ENCODE results near the gene ZNF614. TPM values are rescaled to one million over a fixed set of nuclear protein-coding genes. Genes with fewer than 3 reads are reported as not detected.
"Not testable (repeated sequence)": the region's sequence is repeated elsewhere in the genome, so short reads cannot be mapped to it uniquely, and the experiment has no call there.

The ZNF614 gene
- total RNA-seq, 4 donors from 2014 or later, result 5.8 to 10.3 (median 7.7) TPM

DNA sequence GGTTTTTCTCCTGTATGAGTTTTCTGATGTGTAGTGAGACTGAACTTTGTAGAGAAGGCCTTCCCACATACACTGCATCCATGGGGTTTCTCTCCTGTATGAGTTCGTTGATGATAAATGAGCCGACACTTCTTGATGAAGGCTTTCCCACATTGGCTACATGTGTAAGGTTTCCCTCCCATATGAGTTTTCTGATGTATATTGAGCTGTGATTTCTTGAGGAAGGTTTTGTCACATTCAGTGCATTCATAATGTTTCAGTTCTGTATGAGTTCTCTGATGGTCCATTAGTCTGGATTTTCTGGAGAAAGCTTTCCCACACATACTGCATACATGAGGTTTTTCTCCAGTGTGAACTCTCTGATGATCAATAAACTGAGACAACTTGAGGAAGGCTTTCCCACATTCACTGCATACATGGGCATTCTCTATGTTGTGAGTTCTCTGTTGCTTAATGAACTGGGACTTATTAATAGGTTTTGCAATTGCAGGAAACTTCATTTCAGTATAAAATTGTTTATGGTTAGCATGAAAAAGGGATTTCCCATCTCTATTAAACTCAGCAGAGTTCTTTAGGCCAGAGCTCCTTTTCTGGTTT lies 34.0 kb downstream of the ZNF614 start:
- no peak overlapping the region for H3K27ac ChIP-seq (replicated peaks in 1 of 4)
- H3K9me3 ChIP-seq, result peaks cover 31 to 93% (median 79%) of the 10 kb centered on the region in 4 donors
- H3K4me1 ChIP-seq, result no peaks in the 10 kb centered on the region
- H3K4me3 ChIP-seq, result no peak overlapping the region
- DNase-seq (ENCODE audit: extremely low spot score), result no peak
- intact Hi-C loops (cut with DNase I), result no loop called here
- H3K27me3 ChIP-seq, result no peaks in the 10 kb centered on the region
- TF ChIP-seq, protein P1, sequence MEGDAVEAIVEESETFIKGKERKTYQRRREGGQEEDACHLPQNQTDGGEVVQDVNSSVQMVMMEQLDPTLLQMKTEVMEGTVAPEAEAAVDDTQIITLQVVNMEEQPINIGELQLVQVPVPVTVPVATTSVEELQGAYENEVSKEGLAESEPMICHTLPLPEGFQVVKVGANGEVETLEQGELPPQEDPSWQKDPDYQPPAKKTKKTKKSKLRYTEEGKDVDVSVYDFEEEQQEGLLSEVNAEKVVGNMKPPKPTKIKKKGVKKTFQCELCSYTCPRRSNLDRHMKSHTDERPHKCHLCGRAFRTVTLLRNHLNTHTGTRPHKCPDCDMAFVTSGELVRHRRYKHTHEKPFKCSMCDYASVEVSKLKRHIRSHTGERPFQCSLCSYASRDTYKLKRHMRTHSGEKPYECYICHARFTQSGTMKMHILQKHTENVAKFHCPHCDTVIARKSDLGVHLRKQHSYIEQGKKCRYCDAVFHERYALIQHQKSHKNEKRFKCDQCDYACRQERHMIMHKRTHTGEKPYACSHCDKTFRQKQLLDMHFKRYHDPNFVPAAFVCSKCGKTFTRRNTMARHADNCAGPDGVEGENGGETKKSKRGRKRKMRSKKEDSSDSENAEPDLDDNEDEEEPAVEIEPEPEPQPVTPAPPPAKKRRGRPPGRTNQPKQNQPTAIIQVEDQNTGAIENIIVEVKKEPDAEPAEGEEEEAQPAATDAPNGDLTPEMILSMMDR (IDR thresholded peaks at IDR 0.05), result no peak
- TF ChIP-seq POLR2A (IDR thresholded peaks at IDR 0.05; ENCODE audit: low read depth) (no peak), POLR2AphosphoS5 (IDR thresholded peaks at IDR 0.05) (no peak), EP300 (IDR thresholded peaks at IDR 0.05) (no peak)
- H3K36me3 ChIP-seq, result peaks cover 59 to 74% (median 66%) of the 10 kb centered on the region in 4 donors
- WGBS, result 100% methylated on average over 2 of the region's 2 CpGs

DNA sequence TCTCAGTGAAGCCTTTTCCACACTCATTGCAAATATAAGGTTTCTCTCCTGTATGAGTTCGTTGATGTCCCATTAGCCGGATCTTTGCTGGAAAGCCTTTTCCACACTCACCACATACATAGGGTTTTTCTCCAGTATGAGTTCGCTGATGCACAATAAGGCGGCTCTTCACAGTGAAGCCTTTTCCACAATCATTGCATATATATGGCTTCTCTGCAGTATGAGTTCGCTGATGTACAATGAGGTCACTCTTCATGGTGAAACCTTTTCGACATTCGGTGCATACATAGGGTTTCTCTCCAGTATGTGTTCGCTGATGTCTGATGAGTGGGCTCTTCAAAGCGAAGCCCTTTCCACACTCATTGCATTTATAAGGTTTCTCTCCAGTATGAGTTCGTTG lies 34.8 kb downstream of the ZNF614 start:
- H3K36me3 ChIP-seq, result peaks cover 52 to 66% (median 59%) of the 10 kb centered on the region in 4 donors
- H3K27ac ChIP-seq (replicated peaks in 1 of 4), result no peak overlapping the region
- intact Hi-C loops (cut with DNase I), result no loop called here
- H3K4me1 ChIP-seq, result no peaks in the 10 kb centered on the region
- 98% methylated on average over 10 of the region's 10 CpGs for WGBS
- no peak for TF ChIP-seq POLR2A (IDR thresholded peaks at IDR 0.05; ENCODE audit: low read depth)
- TF ChIP-seq EP300 (IDR thresholded peaks at IDR 0.05), result no peak
- TF ChIP-seq, protein P1 (IDR thresholded peaks at IDR 0.05), result no peak
- TF ChIP-seq POLR2AphosphoS5 (IDR thresholded peaks at IDR 0.05), result no peak
- H3K27me3 ChIP-seq, result no peaks in the 10 kb centered on the region
- H3K4me3 ChIP-seq, result no peak overlapping the region
- peaks cover 31 to 95% (median 79%) of the 10 kb centered on the region in 4 donors for H3K9me3 ChIP-seq
- no peak for DNase-seq (ENCODE audit: extremely low spot score)

DNA sequence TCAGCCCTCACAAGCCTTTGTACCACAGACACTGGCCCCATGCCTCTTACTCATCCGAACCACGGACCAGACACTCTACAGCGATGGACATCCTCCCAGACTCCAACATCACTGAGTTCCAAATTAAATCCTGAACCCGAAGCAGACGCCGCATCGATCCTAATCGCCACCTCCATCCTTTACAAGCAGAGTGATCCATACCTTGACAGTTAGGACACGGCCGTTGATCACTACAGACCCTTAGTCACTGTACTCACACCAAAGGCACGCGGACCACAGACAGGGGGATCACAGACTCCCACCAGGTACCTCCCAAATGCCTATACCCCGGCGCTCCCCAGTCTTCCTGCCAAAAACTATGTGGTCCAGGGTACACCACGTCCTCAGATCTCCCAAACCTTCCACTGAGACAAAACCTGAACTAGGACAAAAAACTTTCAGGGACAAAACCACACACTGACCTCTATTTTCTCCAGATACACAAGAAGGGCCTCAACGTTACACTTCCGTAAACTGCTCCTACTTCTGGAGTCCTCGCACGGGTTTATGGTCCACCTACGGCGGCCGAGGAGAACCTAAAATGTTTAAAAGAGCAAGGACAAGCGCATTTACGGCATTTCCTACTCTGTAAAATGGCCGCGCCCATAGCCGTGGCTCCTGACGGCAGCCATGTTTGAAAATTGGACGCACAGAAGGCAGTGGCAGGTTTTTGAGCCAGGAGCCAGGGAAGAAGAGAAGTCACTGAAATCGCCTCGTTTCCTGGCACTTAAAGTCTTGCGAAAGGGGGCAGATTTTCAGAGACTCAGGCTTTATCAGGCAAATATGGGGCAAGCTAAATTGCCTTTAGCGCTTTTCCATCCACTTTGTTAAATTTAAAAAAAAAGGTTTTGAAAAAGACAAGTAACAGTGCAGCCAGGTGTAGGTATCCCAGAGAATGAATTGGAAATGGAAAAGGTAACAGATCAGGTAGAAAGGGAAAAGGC lies 41.6 kb downstream of the ZNF614 start, which contains the start of gene ZNF350:
ZNF350 (minus strand) TSS at position 532 of the 983 bp plus-strand sequence. CDS start 12,480 bp downstream, outside the sequence.
- DNase-seq (ENCODE audit: extremely low spot score), result peak; percentile 94
- Histone ChIP-seq H3K4me3 (peak within 1 kb of the TSS; percentile 77 to 86 (median 80)), H3K4me1 (peaks cover 10 to 18% (median 13%) of the 10 kb centered on the region in 4 donors), H3K9me3 (peaks cover 0 to 54% (median 30%) of the 10 kb centered on the region in 4 donors), H3K27ac (replicated peaks in 1 of 4) (peak within 1 kb of the TSS; percentile 79 to 81 (median 80)), H3K36me3 (peaks cover 0 to 23% (median 3%) of the 10 kb centered on the region in 4 donors), H3K27me3 (no peaks in the 10 kb centered on the region)
- intact Hi-C loops (cut with DNase I), result loop anchor here (2.0 kb wide), 1 partner anchor 60 kb away; the partner anchor contains the start of gene ZNF613
- TF ChIP-seq POLR2AphosphoS5 (IDR thresholded peaks at IDR 0.05) (peak; percentile 86 to 95), EP300 (IDR thresholded peaks at IDR 0.05) (no peak)
- WGBS, result 3% methylated on average over 33 of the region's 33 CpGs

DNA sequence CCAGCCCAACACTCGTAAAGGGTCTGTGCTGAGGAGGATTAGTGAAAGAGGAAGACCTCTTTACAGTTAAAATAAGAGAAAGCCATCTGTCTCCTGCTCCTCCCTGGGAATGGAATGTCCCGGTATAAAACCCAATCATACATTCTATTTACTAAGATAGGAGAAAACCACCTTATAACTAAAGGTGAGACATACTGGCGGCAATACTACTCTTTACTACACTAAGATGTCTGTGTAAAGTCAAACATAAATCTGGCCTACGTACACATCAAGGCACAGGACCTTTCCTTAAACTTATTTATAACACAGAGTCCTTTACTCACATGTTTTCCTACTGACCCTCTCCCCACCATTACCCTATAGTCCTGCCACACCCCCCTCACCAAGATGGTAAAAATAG lies 44.8 kb downstream of the ZNF614 start:
- WGBS, result 97% methylated on average over 4 of the region's 4 CpGs
- Histone ChIP-seq H3K9me3 (peaks cover 0 to 53% (median 33%) of the 10 kb centered on the region in 4 donors), H3K27ac (replicated peaks in 1 of 4) (no peak overlapping the region), H3K36me3 (peaks cover 9 to 46% (median 22%) of the 10 kb centered on the region in 4 donors), H3K27me3 (no peaks in the 10 kb centered on the region), H3K4me3 (no peak overlapping the region), H3K4me1 (peaks cover 10 to 18% (median 13%) of the 10 kb centered on the region in 4 donors)
- TF ChIP-seq EP300 (IDR thresholded peaks at IDR 0.05), result no peak
- no peak for TF ChIP-seq POLR2AphosphoS5 (IDR thresholded peaks at IDR 0.05)
- TF ChIP-seq, protein P1 (IDR thresholded peaks at IDR 0.05), result no peak
- no peak for TF ChIP-seq POLR2A (IDR thresholded peaks at IDR 0.05; ENCODE audit: low read depth)
- DNase-seq (ENCODE audit: extremely low spot score), result no peak
- intact Hi-C loops (cut with DNase I), result no loop called here

DNA sequence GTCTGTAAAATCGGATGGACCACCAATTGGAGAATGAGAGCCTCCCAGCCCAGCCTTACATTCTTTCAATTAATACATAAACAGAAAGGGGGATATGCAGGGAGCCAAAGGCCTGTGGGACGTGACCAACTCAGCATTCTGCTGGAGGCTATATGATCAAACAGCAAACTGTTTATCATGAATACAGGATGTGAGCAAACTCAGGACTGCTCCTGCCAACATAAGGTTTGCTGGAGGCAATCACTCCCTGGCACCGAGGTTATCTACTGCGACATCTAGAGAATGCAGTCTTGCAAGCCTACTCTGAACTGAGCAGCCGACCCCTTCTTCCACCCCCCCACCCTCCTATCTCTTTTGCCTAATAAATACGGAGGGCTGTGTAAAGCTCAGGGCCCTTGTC lies 47.3 kb downstream of the ZNF614 start:
- DNase-seq (ENCODE audit: extremely low spot score); H3K4me3 ChIP-seq; intact Hi-C loops (cut with DNase I); H3K27ac ChIP-seq (replicated peaks in 1 of 4); H3K27me3 ChIP-seq: not testable (repeated sequence)
- WGBS, result 95% methylated on average over 6 of the region's 6 CpGs
- peaks cover 9 to 66% (median 22%) of the 10 kb centered on the region in 4 donors for H3K36me3 ChIP-seq
- peaks cover 0 to 74% (median 51%) of the 10 kb centered on the region in 4 donors for H3K9me3 ChIP-seq
- peaks cover 10 to 15% (median 12%) of the 10 kb centered on the region in 4 donors for H3K4me1 ChIP-seq
